HL-60 (cell line): Measurements from ENCODE around the gene CNOT9.

Experiments used
- DNase-seq, 2 experiments: peaks; one replicate each; pipeline ENCODE4 v3.0.0-alpha.2; 2010 to 2020; ENCODE audit warnings: low read depth in 1 of 2, low spot score in 1 of 2
- H3K27ac ChIP-seq: fragments of 250-450 bp; sonication (Bioruptor Pico); replicated peaks from 2 replicates; pipeline ENCODE4 v1.5.1; 2020; ENCODE audit warnings: mild to moderate bottlenecking, moderate library complexity
- H3K27me3 ChIP-seq: fragments of 250-450 bp; sonication (Bioruptor Pico); 2 replicates; pipeline ENCODE4 v1.5.1; 2021; ENCODE audit warnings: mild to moderate bottlenecking, moderate library complexity; ENCODE audit not compliant: insufficient read depth, poor library complexity, severe bottlenecking
- H3K4me3 ChIP-seq: replicated peaks from 2 replicates; pipeline ENCODE4 v1.5.1; 2011; ENCODE audit warnings: mild to moderate bottlenecking, control low read depth, low read length; ENCODE audit not compliant: insufficient read depth
- CTCF ChIP-seq: IDR thresholded peaks from one replicate; pipeline ENCODE4 v1.5.1; 2011; ENCODE audit warnings: low read length, control low read depth, inconsistent platforms; ENCODE audit not compliant: insufficient read depth
- GABPA ChIP-seq: IDR thresholded peaks from 2 replicates; pipeline ENCODE4 v1.6.1; 2012; ENCODE audit warnings: low read depth
- POLR2AphosphoS5 ChIP-seq: IDR thresholded peaks from 2 replicates; pipeline ENCODE4 v1.6.1; 2012; ENCODE audit warnings: low read depth
- REST ChIP-seq: IDR thresholded peaks from 2 replicates; pipeline ENCODE4 v1.6.1; 2012; ENCODE audit warnings: low read depth; ENCODE audit not compliant: insufficient replicate concordance
- SPI1 ChIP-seq: IDR thresholded peaks from 2 replicates; pipeline ENCODE4 v1.6.1; 2012; ENCODE audit warnings: low read depth, mild to moderate bottlenecking, borderline replicate concordance

The CNOT9 gene

GRCh38 chr2:218623366-218623705 is 54.7 kb downstream of the CNOT9 start:
- no peak for DNase-seq
- no peaks in the 10 kb centered on the region for H3K27me3 ChIP-seq
- no peak overlapping the region for H3K27ac ChIP-seq
- H3K4me3 ChIP-seq: no peak overlapping the region
- TF ChIP-seq POLR2AphosphoS5: no peak
- TF ChIP-seq CTCF: no peak
- no peak for TF ChIP-seq REST
- no peak for TF ChIP-seq GABPA
- TF ChIP-seq SPI1: no peak

GRCh38 chr2:218626369-218626768 is 57.7 kb downstream of the CNOT9 start:
- no peak for TF ChIP-seq POLR2AphosphoS5
- TF ChIP-seq REST: no peak
- TF ChIP-seq CTCF: no peak
- TF ChIP-seq GABPA: no peak
- no peak for DNase-seq
- Histone ChIP-seq H3K27ac (no peak overlapping the region), H3K4me3 (no peak overlapping the region), H3K27me3 (no peaks in the 10 kb centered on the region)

GRCh38 chr2:218627939-218628338 is 59.3 kb downstream of the CNOT9 start:
- no peak for TF ChIP-seq GABPA
- no peak for TF ChIP-seq REST
- no peak for TF ChIP-seq CTCF
- no peak for TF ChIP-seq SPI1
- TF ChIP-seq POLR2AphosphoS5: no peak
- Histone ChIP-seq H3K27ac (no peak overlapping the region), H3K27me3 (no peaks in the 10 kb centered on the region), H3K4me3 (no peak overlapping the region)
- DNase-seq: no peak
